GM15510 (cell line): ENCODE results near the gene KCNMA1.

Experiments
- POLR2A ChIP-seq: IDR thresholded peaks from 3 replicates; pipeline ENCODE4 v1.6.1; 2011; ENCODE audit warnings: borderline replicate concordance; ENCODE audit not compliant: insufficient read length; ENCODE audit errors: extremely low read depth

The KCNMA1 gene

DNA sequence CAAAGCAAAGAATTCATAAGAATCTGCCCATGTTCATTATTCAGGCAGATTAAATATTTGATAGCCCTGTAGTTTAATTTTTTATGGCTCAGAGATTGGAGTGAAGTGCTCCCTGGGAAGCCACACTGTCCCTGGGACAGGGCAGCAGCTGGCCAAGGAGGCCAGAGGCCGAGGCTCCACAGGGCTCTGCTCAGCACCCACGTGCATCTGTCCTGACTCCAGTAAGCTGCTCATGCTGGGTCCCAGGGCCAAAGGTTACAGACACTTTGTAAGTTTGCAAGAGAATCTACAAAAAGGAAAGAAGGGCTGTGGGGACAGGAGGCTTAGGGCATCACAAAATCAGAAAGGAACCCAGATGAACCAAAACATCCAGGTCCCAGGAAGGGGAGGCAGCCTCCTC lies 155.5 kb downstream of the KCNMA1 start:
- no peak for TF ChIP-seq POLR2A

DNA sequence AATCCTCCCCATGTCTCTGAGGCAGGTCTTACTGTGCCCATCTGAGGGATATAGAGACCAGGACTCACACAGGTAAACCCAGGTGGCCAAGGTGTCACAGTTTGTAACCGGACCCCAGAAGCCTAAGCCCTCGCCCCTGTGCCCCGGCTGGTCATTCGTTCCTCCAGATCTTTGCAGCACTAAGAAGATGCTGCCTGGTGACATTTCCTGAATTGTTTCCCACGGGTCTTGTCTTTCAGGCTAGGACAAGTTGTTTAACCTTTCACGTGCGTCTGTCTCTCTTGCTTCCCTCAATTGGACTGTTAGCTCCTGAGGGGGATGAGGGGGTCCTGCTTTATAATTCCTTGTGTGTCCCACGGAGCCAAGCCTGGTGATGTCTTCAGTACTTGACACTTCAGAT lies 158.0 kb downstream of the KCNMA1 start:
- no peak for TF ChIP-seq POLR2A

DNA sequence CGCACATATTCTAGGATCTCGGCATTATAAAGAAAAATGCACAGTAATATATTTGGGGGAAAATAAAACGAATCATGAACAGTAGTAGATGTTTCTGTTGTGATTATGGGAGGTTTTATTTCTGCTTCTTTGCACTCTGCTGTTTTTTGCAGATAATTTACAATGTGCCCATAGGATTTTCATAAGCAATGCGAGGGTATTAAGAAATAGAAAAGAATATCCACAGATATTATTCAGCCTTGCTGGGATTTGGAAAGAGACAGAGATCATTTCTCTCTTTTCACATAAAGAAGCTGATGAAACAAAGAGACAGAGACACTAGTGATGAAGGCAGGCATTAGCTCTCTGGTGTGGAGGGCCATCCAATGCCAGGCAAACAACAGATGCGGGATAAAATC lies 158.6 kb downstream of the KCNMA1 start:
- no peak for TF ChIP-seq POLR2A

DNA sequence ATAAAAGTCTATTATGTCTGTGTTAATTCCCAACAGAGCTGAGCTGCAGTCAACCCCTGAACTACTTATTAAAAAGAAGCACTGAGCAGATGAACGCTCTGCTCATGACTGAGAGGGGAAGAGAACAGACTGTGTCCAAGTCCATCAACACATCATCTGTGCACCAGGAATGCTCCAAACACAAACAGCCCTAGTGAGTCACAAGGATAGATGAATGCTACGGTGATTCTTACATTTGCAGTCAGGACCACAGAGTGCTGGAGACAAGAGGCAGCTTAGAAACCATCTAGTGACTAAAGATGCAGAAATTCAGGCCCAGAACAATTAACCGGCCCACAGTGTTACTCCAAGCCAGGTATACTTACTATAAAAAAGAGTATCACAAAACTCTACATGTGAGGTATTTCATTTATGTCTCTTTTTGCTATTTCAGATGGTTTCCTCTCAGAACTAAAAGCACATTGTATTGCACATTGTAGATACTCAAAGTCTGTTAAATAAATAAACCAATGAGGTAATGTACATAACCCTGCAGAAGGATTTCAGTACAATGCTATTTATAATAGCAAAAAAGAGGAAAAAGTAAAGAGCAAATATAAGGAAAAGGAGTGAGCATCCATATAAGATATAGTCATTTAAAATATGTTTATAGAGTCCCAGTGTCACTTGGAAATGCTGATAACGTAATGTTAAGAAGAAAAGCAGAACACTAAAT lies 159.2 kb downstream of the KCNMA1 start:
- no peak for TF ChIP-seq POLR2A

DNA sequence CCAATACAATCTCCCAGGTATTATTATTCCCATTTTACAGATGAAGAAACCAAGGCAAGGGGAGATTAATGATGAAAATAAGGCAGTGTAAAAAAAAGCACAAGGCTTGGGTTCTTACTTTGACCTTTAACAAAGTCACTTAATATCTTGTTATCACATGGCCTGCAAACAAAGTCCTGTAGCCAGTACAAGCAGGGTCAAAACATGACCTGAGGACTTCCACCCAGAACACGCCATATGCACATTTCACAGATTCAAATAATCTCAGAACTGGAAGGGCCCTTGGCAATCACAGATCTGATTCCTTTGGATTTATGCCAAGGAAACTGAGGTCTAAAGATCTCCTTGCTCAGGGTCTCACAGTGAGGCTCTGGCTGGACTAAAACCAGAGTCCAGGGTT lies 162.1 kb downstream of the KCNMA1 start:
- no peak for TF ChIP-seq POLR2A

DNA sequence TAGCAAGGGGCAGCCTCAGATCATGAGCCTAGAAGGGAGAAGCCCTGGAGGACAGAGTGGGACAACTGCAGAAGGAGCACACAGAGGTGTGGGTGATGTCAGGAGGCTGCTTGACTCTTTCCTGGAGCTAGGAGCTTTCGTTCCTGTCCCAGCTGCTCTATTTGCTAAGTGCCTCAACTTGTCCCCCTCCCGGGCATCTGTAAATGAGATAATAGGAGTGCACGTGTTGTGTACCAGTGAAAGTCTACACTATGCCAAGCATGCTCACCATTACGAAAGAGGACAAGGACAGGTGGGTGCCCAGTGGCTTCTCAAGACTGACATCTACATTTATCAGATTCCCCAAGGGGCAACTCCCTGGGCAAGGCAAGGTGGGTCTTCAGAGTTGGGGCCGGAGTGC lies 162.7 kb downstream of the KCNMA1 start:
- no peak for TF ChIP-seq POLR2A

DNA sequence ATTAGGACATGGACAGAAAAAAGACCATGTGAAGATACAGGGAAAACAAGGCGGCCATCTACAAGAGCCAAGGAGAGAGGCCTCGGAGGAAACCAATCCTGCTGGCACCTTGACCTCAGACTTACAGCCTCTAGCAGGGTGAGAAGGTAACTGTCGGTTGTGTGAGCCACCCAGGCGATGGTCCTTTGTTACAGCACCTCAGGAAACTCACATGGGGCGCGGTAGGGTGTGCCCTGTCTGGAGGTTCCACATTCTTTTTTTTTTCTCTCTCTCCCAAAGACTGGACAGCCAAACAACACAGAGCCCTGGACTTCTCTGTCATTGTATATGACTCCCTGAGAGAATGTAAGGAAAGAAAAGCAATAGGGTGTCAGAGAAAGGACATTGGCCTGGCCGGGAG lies 163.2 kb downstream of the KCNMA1 start:
- TF ChIP-seq POLR2A, result no peak

DNA sequence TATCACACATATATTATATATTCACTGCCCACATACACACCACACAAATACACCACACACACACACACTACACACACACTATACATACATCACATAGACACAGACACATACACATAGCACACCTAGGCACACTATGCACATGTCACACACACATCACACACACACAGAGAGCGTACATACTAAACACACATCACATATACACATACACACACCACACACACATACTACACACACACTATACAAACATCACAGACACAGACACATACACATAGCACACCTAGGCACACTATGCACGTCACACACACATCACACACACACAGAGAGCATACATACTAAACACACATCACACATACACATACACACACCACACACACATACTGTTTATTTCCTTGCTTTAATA lies 165.5 kb downstream of the KCNMA1 start:
- TF ChIP-seq POLR2A, result no peak

DNA sequence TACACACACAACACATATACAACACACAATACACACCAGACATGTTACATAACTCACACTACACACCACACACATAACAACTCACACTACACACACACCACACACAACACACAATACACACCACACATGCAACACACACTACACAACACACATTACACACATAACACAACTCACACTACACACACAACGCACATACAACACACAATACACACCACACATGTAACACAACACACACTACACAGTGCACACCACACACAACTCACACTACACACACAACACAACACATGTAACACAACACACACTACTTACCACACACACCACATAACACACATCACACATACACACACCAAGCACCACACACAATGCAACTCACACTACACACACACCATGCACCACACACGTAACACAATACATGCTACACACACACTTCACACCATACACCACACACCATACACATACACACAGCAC lies 166.5 kb downstream of the KCNMA1 start:
- no peak for TF ChIP-seq POLR2A

DNA sequence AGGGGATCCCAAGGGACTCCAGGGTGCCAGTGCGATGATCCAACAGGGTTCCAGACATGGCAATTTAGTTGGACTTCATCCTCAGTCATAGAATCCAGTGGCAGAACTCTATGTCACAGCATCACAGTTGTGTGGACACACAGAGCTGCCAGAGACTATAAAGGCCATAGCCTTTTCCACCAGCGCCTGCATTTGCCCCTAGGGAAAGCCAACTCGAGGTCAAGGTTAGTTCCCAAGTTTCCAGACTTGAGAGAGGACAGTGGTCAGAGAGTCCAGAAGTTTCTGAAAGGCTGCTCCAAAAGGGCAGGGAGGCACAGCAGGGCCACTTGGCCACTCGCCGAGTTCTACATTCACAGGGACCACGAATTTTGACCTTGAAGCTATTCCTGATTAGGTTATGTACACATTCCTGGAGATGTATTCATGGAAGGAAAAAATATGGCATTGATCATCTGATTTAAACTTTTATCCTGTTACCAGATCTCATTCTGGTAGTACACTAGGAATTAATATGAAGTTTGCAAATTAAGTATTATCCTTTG lies 170.1 kb downstream of the KCNMA1 start:
- TF ChIP-seq POLR2A, result no peak

DNA sequence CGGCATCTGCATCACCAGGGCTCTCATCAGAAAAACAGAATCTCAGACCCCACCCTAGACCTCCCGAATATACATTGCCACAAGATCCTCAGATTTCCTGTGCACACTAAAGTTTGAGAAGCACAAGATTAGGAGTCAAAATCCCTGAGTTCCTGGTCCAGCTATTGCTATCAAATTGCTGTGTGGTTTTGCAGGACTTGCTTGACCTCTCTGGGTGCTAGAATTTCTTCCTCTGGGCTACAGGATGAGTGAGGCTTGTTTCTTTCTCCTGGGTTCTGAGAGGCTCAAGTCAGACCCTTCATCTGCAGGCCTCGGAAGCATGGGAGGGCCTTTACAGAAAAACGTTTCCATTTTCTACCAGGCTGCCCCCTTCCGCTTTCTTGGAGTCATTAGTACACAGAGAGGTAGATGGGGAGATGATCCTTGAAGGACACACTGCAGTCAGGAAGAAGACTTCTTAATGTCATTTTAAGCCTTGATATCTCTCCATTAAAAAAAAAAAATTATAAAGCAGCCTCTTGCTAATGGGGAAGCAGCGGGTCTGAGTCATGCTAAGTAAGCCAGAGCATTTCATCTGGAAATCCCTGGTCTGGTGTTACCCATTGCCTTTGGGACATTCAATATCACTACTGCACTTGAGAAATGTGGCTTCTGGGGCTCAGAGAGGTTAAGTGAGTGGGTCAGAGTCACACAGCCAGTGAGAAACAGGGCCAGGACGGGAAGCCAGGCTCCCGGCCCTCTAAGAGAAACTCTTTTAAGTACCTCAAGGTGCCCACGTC lies 173.5 kb downstream of the KCNMA1 start:
- TF ChIP-seq POLR2A, result no peak

DNA sequence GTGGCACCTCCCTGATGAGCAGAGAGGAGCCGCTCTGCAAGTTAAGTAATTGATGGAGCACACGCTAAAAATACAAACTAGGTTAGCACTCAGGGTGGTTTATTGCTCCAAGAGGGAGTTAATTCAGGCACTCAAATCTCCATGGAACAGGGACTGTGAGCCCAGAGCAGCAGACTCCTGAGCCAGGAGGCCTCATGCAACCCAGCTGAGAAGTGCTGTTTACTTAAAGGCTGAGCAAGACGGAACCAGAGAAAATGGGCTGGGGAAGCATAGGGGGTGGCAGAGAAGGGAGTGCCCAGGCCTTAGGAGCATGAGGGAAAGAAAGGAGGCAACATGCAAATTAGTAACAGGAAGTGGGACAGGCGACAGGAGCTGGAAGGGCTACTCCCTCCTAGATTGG lies 174.1 kb downstream of the KCNMA1 start:
- TF ChIP-seq POLR2A, result no peak

DNA sequence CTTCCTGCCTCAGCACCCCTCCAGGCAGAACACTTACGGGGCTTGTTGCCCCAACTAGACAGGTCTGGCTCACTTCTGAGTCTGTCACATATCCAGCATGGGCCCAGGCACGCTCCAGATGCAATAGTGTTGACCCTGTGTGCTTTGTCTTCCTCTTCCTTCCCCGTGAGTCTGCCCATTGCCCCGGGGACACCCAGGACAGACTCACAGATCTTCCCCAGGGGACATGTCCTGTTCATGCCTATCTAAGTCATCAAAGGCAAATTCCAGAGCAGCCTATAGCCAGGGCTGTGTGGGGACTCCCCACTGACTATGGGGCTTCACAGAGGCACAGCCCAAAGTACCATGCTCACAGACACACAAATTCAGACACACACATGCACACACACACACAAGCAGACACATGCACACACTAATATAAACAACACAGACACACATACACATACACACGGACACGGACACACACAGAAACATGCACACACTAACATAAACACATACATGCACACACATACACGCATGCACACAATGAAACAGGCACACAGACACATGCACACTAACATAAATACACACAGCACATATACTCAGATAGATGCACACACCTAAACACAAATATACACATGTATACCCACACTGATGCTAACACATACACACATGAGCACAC lies 175.8 kb downstream of the KCNMA1 start:
- TF ChIP-seq POLR2A, result no peak

DNA sequence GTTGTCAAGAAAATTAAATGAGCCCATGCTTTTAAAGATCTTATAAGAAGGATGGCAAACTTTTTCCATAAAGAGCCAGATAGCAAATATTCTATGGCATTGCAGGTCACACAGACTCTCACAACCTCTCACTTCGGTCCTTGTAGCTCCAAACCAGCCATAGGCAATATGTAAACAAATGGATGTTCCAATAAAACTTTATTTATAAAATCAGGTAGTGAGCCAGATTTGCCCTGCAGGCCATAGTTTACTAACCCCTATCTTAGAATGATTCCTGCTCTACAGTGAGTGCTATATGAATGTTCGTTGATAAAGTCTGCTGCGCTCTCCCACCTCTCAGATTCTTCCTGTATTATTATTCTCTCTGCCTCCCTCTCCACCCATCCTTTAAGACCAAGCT lies 177.7 kb downstream of the KCNMA1 start:
- TF ChIP-seq POLR2A, result no peak

DNA sequence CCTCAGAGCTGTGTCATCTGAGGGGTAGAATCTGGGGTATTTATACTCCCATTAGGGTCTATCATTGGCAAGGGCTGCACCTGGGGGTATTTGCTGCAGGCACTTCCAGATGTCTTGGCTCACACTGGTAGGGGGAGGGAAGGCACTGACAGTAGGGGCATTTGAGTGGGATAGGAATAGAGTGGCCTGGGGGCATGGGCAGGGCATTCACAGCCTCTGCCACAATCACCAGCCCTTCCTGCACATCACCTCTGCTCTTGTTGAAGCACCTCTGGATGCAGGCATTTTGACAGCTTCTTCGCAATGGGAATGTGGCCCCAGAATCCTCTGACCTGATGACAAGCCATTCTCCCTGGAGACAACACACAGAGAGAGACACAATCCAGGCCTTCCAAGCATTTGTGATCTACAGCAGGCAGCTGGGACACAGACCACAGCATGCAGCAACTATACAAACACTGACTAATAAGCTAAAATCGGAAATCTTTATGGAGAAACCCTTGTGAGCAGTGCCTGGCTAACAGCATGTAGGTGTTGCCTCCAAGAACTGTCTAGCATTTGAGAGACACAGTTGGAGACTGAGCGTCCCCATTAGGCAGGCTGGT lies 178.5 kb downstream of the KCNMA1 start:
- no peak for TF ChIP-seq POLR2A
